Islet precursor cell (in vitro differentiated cells): ENCODE results near the gene TMC4.
"Not testable (repeated sequence)": the region's sequence is repeated elsewhere in the genome, so short reads cannot be mapped to it uniquely, and the experiment has no call there.

ENCODE experiments used
- DNase-seq: peaks from one replicate; pipeline ENCODE4 v3.0.0-alpha.2; 2018

Gene TMC4

DNA sequence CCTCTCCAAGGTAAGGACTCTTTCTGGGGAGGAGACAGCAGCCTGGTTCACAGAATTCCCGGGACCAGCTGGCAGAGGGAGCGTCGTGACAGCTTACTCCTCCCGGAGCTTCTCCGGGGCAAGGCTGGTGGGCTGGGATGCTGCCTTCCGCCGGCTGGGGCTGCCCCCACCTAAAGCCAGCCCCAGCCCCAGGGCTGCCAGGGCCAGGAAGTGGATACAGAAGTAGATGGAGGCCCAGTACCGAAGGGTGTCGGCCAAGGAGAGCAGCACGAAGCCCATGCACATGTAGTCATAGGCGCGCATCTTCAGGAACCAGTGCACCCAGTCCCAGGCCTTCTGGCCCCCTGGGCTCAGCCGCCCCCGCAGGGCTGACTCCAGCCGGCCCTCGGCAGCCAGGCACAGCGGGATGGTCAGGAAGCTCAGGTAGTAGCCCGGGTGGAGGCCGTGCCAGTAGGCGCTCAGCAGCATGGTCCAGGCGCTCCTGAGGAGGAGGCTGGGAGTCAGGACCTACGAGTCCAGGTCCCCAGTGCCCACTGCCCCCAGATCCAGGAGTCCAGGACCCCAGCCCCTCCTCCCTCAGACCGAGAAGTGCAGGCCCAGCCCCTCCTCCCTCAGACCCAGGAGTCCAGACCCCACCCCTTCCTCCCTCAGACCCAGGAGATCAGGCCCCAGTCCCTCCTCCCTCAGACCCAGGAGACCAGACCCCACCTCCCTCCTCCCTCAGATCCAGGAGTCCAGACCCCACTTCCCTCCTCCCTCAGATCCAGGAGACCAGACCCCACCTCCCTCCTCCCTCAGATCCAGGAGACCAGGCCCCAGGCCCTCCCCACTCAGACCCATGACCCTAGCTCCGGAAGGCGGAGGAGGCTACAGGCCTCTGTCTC is 1.2 kb upstream of the TMC4 start:
- DNase-seq, result no peak

DNA sequence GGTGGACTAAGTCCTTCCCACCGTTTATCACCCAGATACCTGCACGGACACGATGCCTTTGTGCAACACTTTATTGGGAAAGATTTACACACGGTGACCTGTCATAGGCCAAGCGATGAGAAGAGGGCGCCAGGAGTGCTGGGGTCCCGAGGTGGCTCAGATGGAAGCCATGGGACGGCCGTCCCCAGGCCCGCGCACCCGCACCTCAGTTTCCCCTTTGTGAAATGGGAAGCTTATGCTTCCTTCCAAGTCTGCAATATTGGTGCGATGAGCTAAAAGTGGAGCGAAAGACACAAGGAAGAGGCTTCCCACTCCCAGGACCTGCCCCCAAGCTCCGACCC is 369 bp upstream of the TMC4 start:
- DNase-seq, result no peak

DNA sequence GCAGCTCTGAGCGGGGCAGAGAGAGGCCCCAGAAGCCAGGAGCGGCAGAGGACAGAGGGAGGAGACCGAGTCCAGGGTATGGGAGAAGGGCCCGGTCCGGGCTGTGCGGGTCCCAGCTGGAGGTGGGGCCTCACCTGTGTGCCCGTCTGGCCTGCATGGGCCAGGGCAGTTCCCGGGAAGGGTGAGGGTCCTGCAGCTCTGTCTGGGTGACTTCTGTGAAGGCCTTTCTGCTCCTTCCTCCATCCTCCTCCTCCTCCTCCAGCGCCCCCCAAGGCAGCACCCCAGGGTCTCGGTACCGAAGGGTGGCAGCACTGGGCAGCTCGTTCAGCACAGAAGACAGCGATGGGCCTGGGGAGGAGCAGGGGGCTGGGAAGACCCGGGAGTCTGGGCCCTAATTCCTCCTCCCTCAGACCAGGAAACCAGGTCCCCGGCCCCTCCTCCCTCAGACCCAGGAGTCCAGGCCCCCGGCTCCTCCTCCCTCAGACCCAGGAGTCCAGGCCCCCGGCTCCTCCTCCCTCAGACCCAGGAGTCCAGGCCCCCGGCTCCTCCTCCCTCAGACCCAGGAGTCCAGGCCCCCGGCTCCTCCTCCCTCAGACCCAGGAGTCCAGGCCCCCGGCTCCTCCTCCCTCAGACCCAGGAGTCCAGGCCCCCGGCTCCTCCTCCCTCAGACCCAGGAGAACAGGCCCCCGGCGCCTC is 1.1 kb downstream of the TMC4 start:
- DNase-seq, result not testable (repeated sequence)

DNA sequence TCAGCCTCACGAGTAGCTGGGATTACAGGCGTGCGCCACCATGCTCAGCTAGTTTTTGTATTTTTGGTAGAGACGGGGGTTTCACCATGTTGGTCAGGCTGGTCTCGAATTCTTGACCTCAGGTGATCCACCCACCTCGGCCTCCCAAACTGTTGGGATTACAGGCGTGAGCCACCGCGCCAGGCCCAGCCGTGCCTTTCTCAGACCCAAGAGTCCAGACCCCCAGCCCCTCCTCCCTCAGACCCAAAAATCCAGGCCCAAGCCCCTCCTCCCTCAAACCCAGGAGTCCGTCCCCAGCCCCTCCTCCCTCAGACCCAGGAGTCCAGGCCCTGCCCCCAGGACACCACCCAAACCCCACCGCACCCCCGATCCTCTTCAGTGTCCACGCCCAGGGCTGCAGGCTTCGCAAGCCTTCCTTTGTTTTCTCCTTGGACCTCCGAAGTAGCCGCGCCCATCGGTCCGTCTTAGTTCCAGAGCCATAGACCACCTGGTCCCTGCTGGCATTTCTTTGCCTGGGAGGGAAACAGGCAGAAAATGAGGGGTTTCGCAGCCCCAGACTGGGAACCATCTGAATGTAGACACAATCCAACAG is 3.7 kb downstream of the TMC4 start:
- DNase-seq, result no peak

DNA sequence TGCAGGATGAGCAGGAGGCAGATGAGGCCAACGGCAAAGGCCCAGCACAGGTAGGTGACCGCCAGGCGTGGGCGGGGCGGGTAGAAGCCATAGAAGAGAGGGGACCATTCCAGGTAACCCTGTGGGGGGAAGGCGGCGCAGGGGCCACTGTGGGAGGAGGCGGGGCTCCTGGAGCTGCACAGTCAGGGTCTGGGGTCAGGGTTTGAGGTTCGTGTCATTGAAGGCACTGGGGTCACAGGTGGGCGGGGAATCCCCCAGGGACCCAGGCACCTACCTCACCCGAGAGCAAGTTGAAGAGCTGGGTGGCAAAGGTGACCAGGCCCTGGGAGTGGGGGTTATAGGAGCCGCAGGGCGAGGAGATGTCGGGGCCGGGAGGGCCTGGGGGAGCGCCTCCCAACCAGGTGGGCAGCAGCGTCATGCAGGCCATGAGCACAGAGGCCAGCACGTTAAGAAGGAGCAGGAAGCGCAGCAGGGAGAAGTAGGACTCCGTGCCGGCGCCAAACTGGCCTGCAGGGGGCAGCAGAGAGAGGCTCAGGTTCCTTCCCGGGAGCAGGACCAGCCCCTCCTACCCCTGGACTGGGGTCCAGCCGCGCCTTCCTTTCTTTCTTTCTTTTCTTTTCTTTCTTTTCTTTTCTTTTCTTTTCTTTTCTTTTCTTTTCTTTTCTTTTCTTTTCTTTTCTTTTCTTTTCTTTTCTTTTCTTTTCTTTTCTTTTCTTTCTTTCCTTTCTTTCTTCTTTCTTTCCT is 4.6 kb downstream of the TMC4 start:
- peak; percentile 96 for DNase-seq

DNA sequence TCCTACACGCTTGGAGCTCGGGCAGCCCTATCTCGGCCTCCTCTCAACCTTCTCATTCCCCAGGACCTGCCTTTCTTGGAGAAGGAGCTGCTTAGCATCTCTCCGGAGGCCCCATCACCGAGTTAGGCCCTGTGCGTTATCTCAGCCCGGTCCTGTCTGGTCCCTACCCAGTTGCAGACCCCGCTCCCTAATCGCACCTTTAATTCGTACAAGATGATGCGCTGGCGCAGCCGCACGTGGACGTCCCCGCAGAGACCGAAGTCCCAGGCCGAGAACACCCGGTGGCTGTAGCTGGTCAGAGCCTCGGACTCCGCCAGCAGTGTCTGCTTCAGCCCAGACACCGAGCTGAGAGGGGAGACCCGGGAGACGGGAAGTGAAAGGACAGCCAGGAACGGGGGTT is 7.7 kb downstream of the TMC4 start:
- no peak for DNase-seq

DNA sequence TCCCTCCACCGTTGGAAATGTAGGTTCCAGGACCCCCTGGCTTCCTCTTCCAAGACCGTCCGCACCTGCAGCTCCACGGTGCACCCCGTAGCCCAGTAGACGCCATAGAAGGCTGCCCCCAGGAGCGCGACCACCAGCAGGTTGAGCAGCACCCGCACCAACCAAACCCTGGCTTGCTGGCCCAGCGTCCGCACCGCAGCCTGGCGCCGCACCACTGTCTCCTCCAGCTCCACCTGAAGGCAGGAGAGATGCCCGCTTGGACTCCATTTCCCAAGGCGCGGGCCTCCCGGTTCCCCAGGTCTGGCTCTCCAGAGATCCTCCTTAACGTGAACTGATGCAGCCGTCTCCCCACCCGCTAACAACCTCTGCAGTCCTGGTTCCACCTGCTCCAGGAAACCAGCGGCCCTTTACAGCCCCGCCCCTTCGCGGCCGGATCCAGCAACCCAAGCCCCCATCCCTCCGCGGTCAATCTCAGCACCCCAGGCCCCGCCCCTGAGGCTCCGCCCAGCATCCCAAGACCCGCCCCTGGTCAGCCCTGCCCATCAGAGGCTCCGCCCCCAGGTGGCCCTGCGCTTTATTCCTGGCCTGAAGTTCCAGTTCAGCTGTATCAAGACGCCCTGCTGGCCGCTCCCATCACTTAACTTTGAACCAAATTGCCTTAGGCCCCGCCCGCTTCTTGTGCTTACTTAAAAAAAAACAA is 8.4 kb downstream of the TMC4 start:
- DNase-seq, result peak; percentile 96

DNA sequence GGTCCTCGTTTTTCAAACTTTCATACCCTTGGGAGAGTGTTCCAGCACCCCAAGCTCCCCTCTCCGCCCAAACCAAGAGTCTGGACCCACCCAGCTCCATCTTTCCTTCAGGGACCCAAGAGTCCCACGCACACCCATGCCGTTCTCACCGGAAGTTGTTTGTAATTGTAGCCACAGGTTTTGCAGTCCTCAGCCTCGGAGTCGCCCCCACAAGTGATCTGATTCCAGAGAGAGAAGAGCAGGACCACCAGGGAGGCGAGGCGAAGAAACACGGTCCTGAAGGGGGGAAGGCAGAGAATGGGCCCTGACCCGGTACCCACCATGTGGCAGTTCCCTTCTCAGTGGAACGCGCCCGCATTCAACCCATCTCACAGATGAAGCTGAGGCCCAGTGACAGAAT is 10.1 kb downstream of the TMC4 start:
- no peak for DNase-seq

DNA sequence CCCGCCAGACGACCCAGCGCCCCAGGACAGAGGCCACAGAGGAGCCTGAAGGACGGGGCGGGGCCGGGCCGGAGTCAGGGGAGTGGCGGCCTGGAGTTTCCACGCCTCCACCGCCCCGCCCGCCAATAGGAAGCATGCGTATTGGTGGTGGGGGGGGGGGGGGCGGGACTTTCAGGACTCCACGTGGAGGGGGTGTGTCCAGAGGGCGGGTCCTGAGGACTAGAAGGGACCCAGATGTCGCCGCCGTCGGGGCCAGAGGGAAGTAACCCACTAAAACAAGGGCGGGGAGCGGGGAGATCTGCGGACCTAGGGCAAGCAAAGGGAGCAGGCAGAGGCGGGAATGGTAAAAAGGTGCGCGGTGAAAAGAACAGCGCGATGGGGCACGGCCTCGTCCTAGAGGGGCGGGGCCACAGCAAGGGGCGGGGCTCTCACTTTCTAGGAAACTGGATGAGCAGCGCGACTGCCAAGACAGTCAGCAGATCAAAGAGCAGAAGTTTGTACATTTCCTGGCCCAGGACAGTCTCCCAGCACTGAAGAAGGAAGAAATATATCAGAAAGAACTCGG is 10.6 kb downstream of the TMC4 start:
- DNase-seq, result peak; percentile 92

DNA sequence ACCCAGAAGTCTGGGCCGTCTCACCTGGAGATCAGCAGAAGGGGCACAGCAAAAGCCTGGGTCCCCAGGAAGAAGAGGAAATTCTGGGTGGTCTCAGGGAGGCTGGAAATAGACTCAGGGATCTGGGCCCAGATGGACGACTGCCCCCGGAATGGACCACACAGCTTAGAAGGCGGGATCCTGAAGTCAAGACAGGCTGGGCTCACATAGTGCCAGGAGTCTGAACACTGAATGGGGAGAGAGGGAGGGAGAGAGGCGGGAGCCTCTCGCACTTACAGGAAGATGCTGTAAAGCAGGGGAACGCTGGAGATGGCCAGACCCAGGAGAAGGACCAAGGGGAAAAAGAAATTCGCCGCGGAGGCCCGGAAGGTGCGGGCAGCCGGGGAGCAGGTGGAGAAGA is 12.1 kb downstream of the TMC4 start:
- DNase-seq, result no peak

DNA sequence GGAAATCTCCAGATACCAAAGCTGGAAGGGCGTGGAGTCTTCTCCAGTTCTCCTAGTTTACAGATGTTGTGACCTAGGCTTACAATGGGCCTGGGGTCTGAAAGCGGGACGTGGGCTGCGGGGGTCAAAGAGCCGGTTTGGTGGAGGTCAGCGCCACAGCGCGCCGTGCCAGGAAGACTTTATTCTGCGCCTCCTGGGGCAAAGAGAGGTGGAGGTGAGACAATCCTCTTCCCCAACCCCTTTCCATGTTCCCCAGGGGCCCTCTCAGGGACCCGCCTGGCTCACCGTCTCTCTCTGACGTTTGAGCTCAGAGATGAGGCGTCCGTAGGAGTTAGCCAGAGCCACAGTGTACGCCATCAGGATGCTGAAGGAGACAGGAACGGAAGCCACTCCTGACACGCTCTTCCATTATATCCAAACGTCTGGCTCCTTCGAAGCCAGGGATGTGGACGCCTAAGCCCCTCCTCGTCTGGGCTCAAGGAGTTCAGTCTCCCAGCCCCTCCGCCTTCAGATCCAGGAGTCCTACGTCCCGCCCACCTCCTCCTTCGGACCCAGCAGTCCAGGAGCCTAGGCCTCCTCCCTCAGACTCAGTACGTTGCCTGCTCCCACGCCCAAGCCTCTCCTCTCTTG is 12.7 kb downstream of the TMC4 start:
- no peak for DNase-seq

DNA sequence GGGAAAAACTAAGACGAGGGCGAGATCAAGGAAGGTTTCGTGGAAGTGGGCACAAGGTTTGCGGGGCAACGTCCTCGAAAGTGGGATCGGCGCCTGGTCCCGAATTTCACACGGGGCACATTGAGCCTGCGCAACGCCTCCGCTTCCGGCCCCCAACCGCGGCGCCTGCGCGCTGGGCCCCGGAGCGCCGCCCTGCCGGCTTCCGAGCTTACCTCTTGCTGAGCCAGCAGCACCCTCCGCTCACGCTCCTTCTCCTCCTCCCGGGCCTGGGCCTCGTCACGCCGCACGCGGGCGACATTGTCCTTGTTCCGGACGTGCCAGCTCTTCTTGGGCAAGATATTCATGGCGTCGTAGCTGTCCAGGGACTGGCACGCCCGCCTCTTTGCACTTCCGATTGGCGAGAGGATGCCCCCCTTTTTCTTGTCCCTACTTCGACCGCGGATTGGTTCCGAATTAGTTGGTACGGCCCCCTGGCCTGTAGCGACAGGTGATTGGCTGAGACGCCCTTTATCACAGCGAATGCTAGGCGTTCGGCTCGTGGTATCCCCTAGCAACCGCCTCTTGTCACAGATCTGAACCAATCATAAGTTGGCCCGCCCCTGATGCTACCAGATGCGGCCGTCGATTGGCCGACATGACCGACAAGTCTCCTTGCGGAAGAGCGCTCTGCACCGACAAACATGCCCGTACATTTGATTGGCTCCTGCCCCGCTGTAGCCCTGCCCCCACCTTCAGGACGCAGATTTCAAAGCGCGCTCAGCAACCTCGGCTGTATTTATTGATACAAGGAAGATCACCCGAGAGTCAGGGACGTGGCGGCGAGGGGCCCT is 13.4 kb downstream of the TMC4 start, which contains the start of gene LENG1:
Gene LENG1, minus strand, starts transcription at position 370 of the 830 bp plus-strand sequence. Its CDS starts 26 bp downstream, at position 344.
- peak; percentile 100 for DNase-seq

DNA sequence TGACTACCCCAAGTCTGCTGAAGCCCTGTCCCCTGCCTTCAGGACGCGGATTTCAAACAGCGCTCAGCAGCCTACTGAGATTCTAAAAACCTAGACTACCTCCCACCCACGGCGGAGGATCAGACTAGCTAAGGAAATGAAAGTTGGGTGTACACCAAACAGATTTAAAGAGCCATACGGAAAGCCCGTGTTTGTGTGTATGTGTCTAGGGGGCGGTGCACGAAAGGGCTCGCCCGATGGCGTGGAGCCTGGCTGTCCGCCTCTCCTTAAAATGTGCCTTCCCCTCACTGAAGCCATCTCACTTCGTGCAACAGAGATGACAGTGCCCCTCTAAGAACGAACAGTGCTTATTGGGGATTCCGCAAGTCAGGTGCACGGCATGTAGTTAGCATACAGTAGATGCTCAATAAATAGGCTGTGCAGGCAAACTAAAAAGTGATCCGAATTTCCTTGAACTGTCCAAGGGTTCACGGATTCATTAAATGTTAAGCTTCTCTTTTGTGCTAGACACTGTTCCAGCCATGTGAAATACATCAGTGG is 14.1 kb downstream of the TMC4 start:
- no peak for DNase-seq

DNA sequence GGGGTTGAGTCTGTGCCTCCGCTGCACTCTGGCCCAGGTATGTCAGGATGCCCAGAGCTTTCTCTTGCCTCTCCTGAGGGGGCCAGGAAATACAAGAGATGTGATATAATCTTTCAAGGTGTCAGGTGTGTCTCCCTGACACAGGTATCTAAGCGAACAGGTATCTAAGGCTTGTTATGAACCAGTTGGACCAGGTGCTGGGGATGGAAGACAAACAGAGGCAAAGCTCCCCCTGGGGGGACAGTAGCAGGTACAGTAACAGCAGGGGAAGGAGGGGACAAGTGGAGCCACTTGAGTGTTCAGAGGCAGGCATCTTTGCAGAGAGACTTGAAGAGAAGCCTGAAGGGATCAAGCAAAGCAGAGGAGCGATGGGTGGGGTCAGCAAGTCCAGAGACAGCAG is 16.0 kb downstream of the TMC4 start:
- DNase-seq, result no peak

DNA sequence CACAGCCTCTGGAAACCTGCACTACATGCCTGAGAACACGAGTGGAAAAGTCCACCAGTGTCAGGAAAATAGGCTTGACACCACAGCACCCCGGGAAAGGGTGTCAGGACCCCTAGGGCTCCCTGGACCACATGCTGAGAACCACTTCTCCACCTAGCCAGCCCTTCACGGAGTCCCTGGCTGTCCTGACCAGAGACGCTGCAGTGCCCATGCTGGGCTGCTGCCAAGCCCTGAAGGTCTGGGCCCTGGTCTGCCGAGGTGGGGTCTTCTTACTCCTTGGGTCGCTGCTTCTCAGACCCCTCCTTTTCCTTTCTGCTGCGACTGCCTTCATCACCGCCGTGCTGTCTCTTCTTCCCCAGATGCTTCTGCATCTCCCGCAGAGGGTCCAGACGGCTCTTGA is 16.5 kb downstream of the TMC4 start:
- DNase-seq, result no peak

DNA sequence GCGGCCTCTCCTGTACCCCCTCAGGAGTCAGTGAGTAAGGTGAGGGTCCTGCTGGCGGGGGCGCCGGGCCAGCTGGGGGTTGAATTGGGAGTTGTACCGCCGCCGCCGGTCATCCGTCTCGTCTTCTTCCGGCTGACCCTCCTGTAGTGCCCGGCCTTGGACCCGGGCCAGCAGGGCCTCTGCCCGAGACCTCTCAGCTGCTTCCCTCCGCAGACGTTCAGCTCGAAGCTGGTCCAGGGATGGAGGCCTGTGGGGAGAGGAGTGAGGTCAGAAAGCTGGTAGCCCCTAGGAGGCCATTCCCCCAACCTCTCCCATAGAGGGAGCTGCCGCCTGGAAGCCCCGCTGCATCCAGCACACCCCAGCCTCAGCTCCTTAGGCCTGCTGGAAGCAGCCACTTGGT is 17.3 kb downstream of the TMC4 start:
- DNase-seq, result no peak

DNA sequence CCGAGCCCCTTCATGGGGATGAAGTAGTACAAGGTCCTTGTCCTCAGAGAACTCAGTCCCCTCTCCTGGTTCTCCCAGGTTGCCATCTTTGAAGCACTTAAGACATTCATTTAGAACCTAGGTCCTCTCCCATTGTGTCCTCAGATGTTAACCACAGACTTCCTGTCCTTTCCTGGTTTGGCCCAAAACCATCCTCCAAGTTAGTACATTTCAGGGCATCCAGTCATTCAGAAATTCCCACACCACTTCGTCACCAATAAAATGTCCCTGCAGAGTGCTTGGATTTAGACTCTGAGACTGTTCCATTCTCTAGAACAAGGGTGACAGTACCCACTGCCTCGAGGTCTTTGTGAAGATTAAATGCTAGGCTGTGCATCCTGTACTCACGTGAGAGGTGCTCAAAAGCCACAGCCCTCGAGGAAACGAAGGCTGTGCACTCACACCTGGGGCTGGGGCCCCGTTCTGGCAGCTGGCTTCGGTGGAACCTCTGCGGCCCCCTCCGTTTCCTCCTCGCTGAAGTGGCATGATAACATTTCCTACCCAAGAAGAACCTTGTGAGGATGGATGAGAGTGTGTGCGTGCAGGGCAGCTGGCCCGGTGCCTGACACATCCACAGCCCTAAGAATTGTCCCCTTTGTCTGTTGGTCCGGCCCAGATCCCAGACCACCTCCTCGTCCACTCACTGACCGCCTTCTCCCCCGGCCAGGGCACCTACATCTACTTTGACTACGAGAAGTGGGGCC is 18.2 kb downstream of the TMC4 start:
- DNase-seq, result no peak

DNA sequence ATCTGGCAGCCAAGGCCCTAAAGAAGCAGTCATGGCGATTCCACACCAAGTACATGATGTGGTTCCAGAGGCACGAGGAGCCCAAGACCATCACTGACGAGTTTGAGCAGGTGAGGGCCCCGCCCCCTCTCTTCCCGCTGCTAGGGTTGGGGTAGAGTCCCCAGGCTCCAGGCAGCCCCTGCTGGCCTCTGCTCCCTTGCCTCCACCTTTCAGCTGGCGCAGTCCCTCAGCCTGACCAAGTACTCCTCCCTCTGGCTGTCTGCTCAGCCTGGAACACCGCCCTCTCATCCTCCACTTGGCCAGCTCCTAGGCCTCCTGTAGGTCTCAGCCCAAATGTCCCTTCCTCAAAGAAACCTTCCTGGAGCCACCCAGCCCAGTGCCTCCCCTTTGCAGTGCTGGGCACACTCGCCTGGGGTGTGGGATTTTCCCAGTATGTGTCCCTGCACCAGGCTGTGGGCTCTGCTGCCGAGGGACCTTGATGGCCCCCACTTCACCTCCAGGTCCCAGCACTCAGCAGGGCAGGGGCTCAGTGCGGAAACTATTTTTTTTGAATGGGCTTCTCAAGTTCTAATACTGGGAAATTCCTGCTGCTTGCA is 19.1 kb downstream of the TMC4 start:
- DNase-seq, result no peak

DNA sequence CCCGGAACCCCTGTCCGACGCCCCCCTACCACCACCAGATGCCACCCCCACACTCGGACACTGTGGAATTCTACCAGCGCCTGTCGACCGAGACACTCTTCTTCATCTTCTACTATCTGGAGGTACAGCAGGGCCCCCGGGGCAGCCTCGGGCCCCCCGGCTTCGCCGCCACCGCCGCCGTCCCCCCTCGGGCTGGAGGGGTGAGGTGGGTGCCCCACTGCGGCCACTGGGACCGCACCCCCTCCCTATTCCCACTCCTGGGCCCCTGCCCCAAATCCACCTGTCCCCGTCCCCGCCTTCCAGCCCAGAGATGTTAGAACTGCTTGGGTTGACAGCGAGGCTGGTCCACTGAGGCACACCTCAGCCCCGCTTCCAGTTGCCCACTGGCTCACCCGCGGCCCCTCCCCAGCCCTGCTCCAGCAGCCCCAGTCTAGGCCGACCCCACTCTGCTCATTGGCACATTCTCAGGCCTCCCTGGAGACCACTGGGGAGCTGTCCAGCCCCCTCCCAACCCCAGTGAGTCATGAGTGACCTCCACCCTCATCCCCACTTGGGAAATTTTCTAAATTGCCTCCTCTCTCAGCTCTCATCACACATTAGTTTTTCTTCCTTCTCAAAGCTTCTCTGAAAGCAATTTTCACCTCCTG is 20.0 kb downstream of the TMC4 start:
- no peak for DNase-seq
